AG04450 (cell line): Measurements from ENCODE around the gene ERO1B. TPM values are rescaled to one million over a fixed set of nuclear protein-coding genes. Genes with fewer than 3 reads are reported as not detected.

Experiments
- CTCF ChIA-PET: fragments of 300-600, 350-600 bp; formaldehyde crosslinking; extraction: SDS; loops from one replicate; lab custom pipeline; 2022; ENCODE audit warnings: antibody characterized with exemption, inconsistent platforms; lab: Charles Lee
- POLR2A ChIA-PET: fragments of 350-600 bp; formaldehyde crosslinking; extraction: SDS; loops from one replicate; lab custom pipeline; 2021; ENCODE audit warnings: antibody characterized with exemption, inconsistent platforms; lab: Yijun Ruan, JAX
- DNase-seq: peaks from one replicate; pipeline ENCODE4 v3.0.0-alpha.2; 2011; ENCODE audit warnings: low read depth, low spot score
- H3K27ac ChIP-seq: one replicate; pipeline ENCODE4 v1.5.1; 2012; ENCODE audit warnings: low read depth, low read length, control low read depth
- H3K27me3 ChIP-seq: one replicate; pipeline ENCODE4 v1.6.0; 2012; ENCODE audit warnings: low read length; ENCODE audit not compliant: control insufficient read depth, insufficient read depth
- H3K4me3 ChIP-seq: 2 replicates; pipeline ENCODE4 v1.5.1; 2011; ENCODE audit warnings: mild to moderate bottlenecking, low read depth, low read length, control low read depth
- H3K9me3 ChIP-seq: 2 replicates; pipeline ENCODE4 v1.5.1; 2012; ENCODE audit warnings: low read length; ENCODE audit not compliant: control insufficient read depth, insufficient read depth
- CTCF ChIP-seq: IDR thresholded peaks from 2 replicates; pipeline ENCODE4 v1.5.1; 2011; ENCODE audit warnings: low read depth, low read length, control low read depth, inconsistent platforms
- polyA plus RNA-seq: library from polyadenylated mRNA; depleted of rRNA; stranded (reverse); fragments of >200 nt; gene quantifications from 2 replicates; pipeline ENCODE4 v1.2.3, GENCODE V29; 2011

The ERO1B gene
- polyA plus RNA-seq, 1 experiment, result 2.2 TPM

DNA sequence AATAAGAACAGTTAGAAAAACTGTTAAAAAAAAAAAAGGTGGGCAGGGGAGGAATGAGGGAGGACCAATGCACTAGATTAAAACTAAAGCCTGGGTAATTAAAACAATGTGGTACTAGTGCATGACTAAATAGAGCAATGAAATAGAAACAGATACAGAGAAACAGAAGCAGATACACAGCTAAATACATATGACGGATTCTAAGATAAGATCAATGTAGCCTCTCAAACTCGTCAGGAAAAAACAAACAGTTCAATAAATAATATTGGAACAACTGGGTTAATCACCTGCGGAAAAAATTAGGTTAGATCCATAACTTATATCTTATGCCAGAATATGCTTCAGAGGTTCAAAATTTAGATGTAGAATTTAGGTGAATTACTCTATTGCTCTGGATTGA lies 68.2 kb downstream of the ERO1B start:
- POLR2A ChIA-PET, result no interaction called here
- no peak overlapping the region for H3K27ac ChIP-seq
- no peak for DNase-seq
- no peaks in the 10 kb centered on the region for H3K9me3 ChIP-seq
- H3K4me3 ChIP-seq, result no peak overlapping the region
- CTCF ChIA-PET, result interaction anchor here (0.6 kb wide), 1 partner anchor 284 kb away, joined by 4 read pairs; no protein-coding TSS in a partner anchor
- no peak for TF ChIP-seq CTCF
- H3K27me3 ChIP-seq, result no peaks in the 10 kb centered on the region

- TF ChIP-seq CTCF, result no peak
- Histone ChIP-seq H3K27me3 (no peaks in the 10 kb centered on the region), H3K4me3 (no peak overlapping the region), H3K27ac (no peak overlapping the region), H3K9me3 (no peaks in the 10 kb centered on the region)
- DNase-seq, result no peak
- ChIA-PET CTCF (interaction anchor here (0.7 kb wide), 1 partner anchor 13 kb away, joined by 3 read pairs; no protein-coding TSS in a partner anchor), POLR2A (no interaction called here)
Observed at GRCh38 chr1:236211815-236212214, 69.9 kb downstream of the ERO1B start.

GRCh38 chr1:236209713-236210112 lies 72.0 kb downstream of the ERO1B start:
- DNase-seq, result no peak
- CTCF ChIA-PET, result no interaction called here
- TF ChIP-seq CTCF, result no peak
- H3K4me3 ChIP-seq, result no peak overlapping the region
- POLR2A ChIA-PET, result no interaction called here
- H3K27ac ChIP-seq, result no peak overlapping the region
- no peaks in the 10 kb centered on the region for H3K9me3 ChIP-seq
- H3K27me3 ChIP-seq, result no peaks in the 10 kb centered on the region

DNA sequence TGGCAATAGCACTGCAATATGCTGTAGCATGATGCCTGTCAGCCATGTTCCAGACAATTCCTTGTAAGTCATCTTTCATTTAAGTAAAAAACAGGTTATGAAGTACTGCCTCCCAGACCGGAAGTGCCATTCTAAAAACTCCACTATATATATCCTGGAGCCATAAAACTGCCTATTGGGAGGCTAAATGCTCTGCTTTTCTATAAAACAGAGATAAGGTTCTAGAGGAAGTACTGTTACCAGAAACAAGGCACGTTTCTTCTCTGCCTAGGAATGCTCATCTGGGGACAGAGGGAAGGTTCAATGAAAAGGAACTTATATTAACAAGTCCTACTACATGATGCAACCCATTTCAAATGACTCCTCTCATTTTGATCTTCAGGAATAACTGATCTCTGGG lies 72.6 kb downstream of the ERO1B start:
- ChIA-PET POLR2A (no interaction called here), CTCF (no interaction called here)
- Histone ChIP-seq H3K9me3 (no peaks in the 10 kb centered on the region), H3K4me3 (no peak overlapping the region), H3K27ac (no peak overlapping the region), H3K27me3 (no peaks in the 10 kb centered on the region)
- TF ChIP-seq CTCF, result no peak
- DNase-seq, result no peak

- no peak for DNase-seq
- TF ChIP-seq CTCF, result no peak
- ChIA-PET CTCF (no interaction called here), POLR2A (no interaction called here)
- Histone ChIP-seq H3K27me3 (no peaks in the 10 kb centered on the region), H3K4me3 (no peak overlapping the region), H3K9me3 (peaks cover 2% of the 10 kb centered on the region; the same call in 1 of the 2 replicates), H3K27ac (no peak overlapping the region)
Observed at GRCh38 chr1:236207569-236207968, 74.2 kb downstream of the ERO1B start.
